ENCODE data around the gene RHOA.
A peak's percentile ranks its signal among the peaks of the same experiment; 100 is the strongest.

Gene RHOA

DNA sequence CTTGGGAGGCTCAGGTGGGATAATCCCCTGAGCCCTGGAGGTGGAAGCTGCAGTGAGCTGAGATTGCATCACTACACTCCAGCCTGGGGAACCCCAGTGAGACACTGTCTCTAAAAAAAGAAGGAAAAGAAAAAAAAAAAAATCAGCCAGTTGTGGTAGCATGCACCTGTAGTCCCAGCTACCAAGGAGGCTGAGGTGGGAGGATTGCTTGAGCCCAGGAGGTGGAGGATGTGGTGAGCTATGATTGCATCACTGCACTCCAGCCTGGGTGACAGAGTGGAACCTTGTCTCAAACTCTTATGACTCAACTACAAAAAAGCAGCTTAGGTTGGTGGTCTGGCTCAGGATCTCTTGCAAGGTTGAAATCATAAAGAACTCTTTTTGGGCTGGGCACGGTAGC is 34.3 kb downstream of the RHOA start:
- DNase-seq: peak in 2 of 3 donors; percentile 64 to 68
- WGBS (ENCODE audit: insufficient coverage): 100% methylated on average over 1 of the region's 1 CpG
- Histone ChIP-seq H3K27ac (ENCODE audit: insufficient read depth in 1 of 2, low read depth in 1 of 2, low read length in 2 of 2, poor library complexity in 1 of 2, severe bottlenecking in 2 of 2) (no peak overlapping the region), H3K36me3 (ENCODE audit: control insufficient read depth in 4 of 4, insufficient read depth in 4 of 4, low read length in 3 of 4) (peaks cover 0 to 31% (median 27%) of the 10 kb centered on the region in 4 experiments), H3K4me3 (ENCODE audit: control insufficient read depth in 1 of 7, extremely low read depth in 1 of 7, insufficient read depth in 4 of 7, low read depth in 2 of 7, low read length in 6 of 7) (no peak overlapping the region), H3K27me3 (replicated peaks in 2 of 5; ENCODE audit: control insufficient read depth in 4 of 5, insufficient read depth in 5 of 5, low read length in 4 of 5) (no peaks in the 10 kb centered on the region), H3K4me1 (ENCODE audit: control extremely low read depth in 1 of 4, control insufficient read depth in 4 of 4, insufficient read depth in 4 of 4, low read length in 3 of 4) (no peaks in the 10 kb centered on the region), H3K9me3 (ENCODE audit: control extremely low read depth in 1 of 5, control insufficient read depth in 4 of 5, insufficient read depth in 2 of 5, low read depth in 1 of 5, low read length in 4 of 5) (peaks cover 0 to 12% (median 0%) of the 10 kb centered on the region in 5 experiments)
- CTCF ChIA-PET: no interaction called here
- POLR2A ChIA-PET: interaction anchor here (0.6 kb wide), 1 partner anchor 18 kb away, joined by 3 read pairs; no protein-coding TSS in a partner anchor

DNA sequence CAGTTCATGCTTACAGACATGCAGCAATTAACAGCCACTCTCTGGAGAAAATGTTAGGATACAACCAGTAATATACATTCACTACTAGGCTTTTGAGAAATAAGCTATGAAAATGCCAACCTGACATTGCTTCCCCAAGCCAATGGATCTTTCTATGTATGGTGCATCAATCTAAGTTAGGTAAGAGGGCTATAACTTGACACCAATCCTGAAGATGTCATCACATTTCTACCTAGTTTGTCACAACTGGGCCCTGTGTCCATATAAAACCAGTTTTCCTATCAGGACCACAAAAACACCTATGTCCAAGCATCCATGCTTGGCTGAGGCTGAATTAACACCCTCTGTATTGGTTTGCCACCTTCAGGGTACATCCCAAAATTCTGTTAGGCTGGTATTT is 39.8 kb downstream of the RHOA start:
- Histone ChIP-seq H3K9me3 (ENCODE audit: control extremely low read depth in 1 of 5, control insufficient read depth in 4 of 5, insufficient read depth in 2 of 5, low read depth in 1 of 5, low read length in 4 of 5) (no peaks in the 10 kb centered on the region), H3K4me3 (ENCODE audit: control insufficient read depth in 1 of 7, extremely low read depth in 1 of 7, insufficient read depth in 4 of 7, low read depth in 2 of 7, low read length in 6 of 7) (no peak overlapping the region), H3K36me3 (ENCODE audit: control insufficient read depth in 4 of 4, insufficient read depth in 4 of 4, low read length in 3 of 4) (peaks cover 9 to 67% (median 57%) of the 10 kb centered on the region in 4 experiments), H3K27ac (ENCODE audit: insufficient read depth in 1 of 2, low read depth in 1 of 2, low read length in 2 of 2, poor library complexity in 1 of 2, severe bottlenecking in 2 of 2) (no peak overlapping the region), H3K4me1 (ENCODE audit: control extremely low read depth in 1 of 4, control insufficient read depth in 4 of 4, insufficient read depth in 4 of 4, low read length in 3 of 4) (no peaks in the 10 kb centered on the region), H3K27me3 (replicated peaks in 2 of 5; ENCODE audit: control insufficient read depth in 4 of 5, insufficient read depth in 5 of 5, low read length in 4 of 5) (no peaks in the 10 kb centered on the region)
- ChIA-PET POLR2A (no interaction called here), CTCF (interaction anchor here (1.1 to 2.2 kb wide), 2 partner anchors 17 to 33 kb away, joined by 4 to 7 read pairs; no protein-coding TSS in a partner anchor)
- no peak for DNase-seq

DNA sequence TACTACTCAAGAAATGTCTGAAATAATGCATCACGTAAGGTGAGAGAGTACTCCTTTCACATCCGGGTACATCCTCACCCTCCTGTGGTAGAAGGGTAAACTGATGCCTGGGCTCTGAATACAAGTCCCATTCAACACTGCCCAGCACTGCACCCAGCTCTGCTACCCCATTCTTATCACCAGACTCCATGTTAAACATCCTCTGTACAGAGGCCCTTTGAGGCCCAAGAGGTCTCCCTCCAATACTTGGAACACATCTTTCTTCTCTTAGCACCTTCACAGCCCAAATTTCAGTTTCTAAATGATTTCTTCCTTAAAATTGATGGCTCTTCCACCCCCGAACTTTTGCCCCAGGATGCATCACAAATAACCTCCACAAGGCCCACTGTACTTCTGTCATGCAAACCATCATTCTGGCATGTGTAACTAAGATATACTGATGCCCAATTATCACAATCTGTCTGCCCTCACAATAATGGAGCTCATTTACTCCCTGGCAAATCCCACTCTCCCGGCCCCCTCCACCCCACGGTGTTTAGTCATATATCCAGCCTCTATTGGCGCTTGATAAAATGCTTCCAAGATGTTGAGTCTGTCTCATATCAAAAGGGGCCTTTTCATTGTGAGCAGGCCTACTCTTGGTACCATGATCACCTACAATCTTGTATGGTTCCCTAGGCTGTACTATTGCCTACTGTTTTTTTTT is 41.0 kb downstream of the RHOA start:
- Histone ChIP-seq H3K4me3 (ENCODE audit: control insufficient read depth in 1 of 7, extremely low read depth in 1 of 7, insufficient read depth in 4 of 7, low read depth in 2 of 7, low read length in 6 of 7) (no peak overlapping the region), H3K36me3 (ENCODE audit: control insufficient read depth in 4 of 4, insufficient read depth in 4 of 4, low read length in 3 of 4) (peaks cover 11 to 78% (median 66%) of the 10 kb centered on the region in 4 experiments), H3K27ac (ENCODE audit: insufficient read depth in 1 of 2, low read depth in 1 of 2, low read length in 2 of 2, poor library complexity in 1 of 2, severe bottlenecking in 2 of 2) (no peak overlapping the region), H3K4me1 (ENCODE audit: control extremely low read depth in 1 of 4, control insufficient read depth in 4 of 4, insufficient read depth in 4 of 4, low read length in 3 of 4) (no peaks in the 10 kb centered on the region), H3K9me3 (ENCODE audit: control extremely low read depth in 1 of 5, control insufficient read depth in 4 of 5, insufficient read depth in 2 of 5, low read depth in 1 of 5, low read length in 4 of 5) (no peaks in the 10 kb centered on the region), H3K27me3 (replicated peaks in 2 of 5; ENCODE audit: control insufficient read depth in 4 of 5, insufficient read depth in 5 of 5, low read length in 4 of 5) (no peaks in the 10 kb centered on the region)
- WGBS (ENCODE audit: insufficient coverage): 92% methylated on average over 6 of the region's 6 CpGs
- ChIA-PET CTCF (interaction anchor here (1.1 to 2.1 kb wide), 3 partner anchors 10 to 32 kb away, joined by 4 to 10 read pairs (median 4); no protein-coding TSS in a partner anchor), POLR2A (no interaction called here)
- DNase-seq: no peak

DNA sequence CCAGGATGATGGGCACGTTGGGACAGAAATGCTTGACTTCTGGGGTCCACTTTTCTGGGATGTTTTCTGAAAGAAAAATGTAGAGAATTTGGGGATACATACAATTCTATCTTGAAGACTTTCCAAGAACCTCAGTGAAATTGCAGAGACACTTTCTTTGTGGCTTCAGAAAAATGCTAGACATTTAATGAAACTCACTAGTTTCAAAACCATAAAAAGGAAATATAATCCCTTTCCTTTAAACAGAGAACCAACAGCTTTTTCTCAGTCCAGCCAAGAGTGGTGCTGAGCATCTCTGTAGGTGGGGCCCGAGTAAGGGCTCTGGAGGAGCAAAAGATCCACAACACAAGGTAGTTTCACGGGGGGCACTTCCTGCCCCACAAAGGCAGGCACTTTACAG is 49.2 kb downstream of the RHOA start:
- Histone ChIP-seq H3K4me1 (ENCODE audit: control extremely low read depth in 1 of 4, control insufficient read depth in 4 of 4, insufficient read depth in 4 of 4, low read length in 3 of 4) (peaks cover 4 to 22% (median 12%) of the 10 kb centered on the region in 4 experiments), H3K27ac (ENCODE audit: insufficient read depth in 1 of 2, low read depth in 1 of 2, low read length in 2 of 2, poor library complexity in 1 of 2, severe bottlenecking in 2 of 2) (peak overlapping the region in 1 of 2 experiments; percentile 34), H3K9me3 (ENCODE audit: control extremely low read depth in 1 of 5, control insufficient read depth in 4 of 5, insufficient read depth in 2 of 5, low read depth in 1 of 5, low read length in 4 of 5) (no peaks in the 10 kb centered on the region), H3K27me3 (replicated peaks in 2 of 5; ENCODE audit: control insufficient read depth in 4 of 5, insufficient read depth in 5 of 5, low read length in 4 of 5) (no peaks in the 10 kb centered on the region), H3K4me3 (ENCODE audit: control insufficient read depth in 1 of 7, extremely low read depth in 1 of 7, insufficient read depth in 4 of 7, low read depth in 2 of 7, low read length in 6 of 7) (no peak overlapping the region), H3K36me3 (ENCODE audit: control insufficient read depth in 4 of 4, insufficient read depth in 4 of 4, low read length in 3 of 4) (peaks cover 5 to 67% (median 54%) of the 10 kb centered on the region in 4 experiments)
- no CpG with 5 or more reads among the region's 3 CpGs for WGBS (ENCODE audit: insufficient coverage)
- POLR2A ChIA-PET: interaction anchor here (1.2 kb wide), 1 partner anchor 22 kb away, joined by 3 read pairs; the partner anchor contains the start of gene USP4
- CTCF ChIA-PET: interaction anchor here (1.3 to 9.3 kb wide), 3 partner anchors 23 to 87 kb away, joined by 4 to 50 read pairs (median 9); partner anchors contain the start of gene USP4
- no peak for DNase-seq

DNA sequence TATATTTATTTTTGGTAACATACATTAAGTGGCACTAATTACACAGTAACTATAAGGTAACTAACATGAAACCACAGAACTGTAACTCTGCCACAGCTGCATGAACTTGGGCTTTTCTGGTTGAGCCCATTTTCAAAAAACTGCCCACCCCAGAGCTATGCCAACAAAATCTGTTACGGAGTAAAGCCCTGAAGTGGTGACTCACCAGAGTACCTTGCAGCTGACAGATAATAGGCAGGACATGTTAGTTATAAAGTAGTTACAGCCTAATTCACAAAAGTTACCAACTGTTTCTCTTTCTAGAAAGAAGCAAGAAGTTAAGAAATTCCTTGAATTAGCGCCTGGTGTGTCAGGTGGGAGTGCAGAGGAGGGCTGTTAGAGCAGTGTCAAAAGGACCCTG is 52.2 kb downstream of the RHOA start:
- POLR2A ChIA-PET: interaction anchor here (0.6 to 4.7 kb wide), 2 partner anchors 18 to 19 kb away, joined by 3 to 51 read pairs; partner anchors contain the start of gene USP4
- WGBS (ENCODE audit: insufficient coverage): 100% methylated on average over 1 of the region's 2 CpGs
- CTCF ChIA-PET: interaction anchor here (1.0 to 9.3 kb wide), 9 partner anchors 9 to 88 kb away, joined by 3 to 50 read pairs (median 3); partner anchors contain the start of gene USP4
- H3K27ac ChIP-seq (ENCODE audit: insufficient read depth in 1 of 2, low read depth in 1 of 2, low read length in 2 of 2, poor library complexity in 1 of 2, severe bottlenecking in 2 of 2): no peak overlapping the region
- no peaks in the 10 kb centered on the region for H3K9me3 ChIP-seq (ENCODE audit: control extremely low read depth in 1 of 5, control insufficient read depth in 4 of 5, insufficient read depth in 2 of 5, low read depth in 1 of 5, low read length in 4 of 5)
- peaks cover 13 to 42% (median 33%) of the 10 kb centered on the region in 4 experiments for H3K4me1 ChIP-seq (ENCODE audit: control extremely low read depth in 1 of 4, control insufficient read depth in 4 of 4, insufficient read depth in 4 of 4, low read length in 3 of 4)
- DNase-seq: peak in 2 of 3 donors; percentile 35 to 55
- H3K4me3 ChIP-seq (ENCODE audit: control insufficient read depth in 1 of 7, extremely low read depth in 1 of 7, insufficient read depth in 4 of 7, low read depth in 2 of 7, low read length in 6 of 7): no peak overlapping the region
- no peaks in the 10 kb centered on the region for H3K27me3 ChIP-seq (replicated peaks in 2 of 5; ENCODE audit: control insufficient read depth in 4 of 5, insufficient read depth in 5 of 5, low read length in 4 of 5)
- H3K36me3 ChIP-seq (ENCODE audit: control insufficient read depth in 4 of 4, insufficient read depth in 4 of 4, low read length in 3 of 4): peaks cover 3 to 61% (median 49%) of the 10 kb centered on the region in 4 experiments

DNA sequence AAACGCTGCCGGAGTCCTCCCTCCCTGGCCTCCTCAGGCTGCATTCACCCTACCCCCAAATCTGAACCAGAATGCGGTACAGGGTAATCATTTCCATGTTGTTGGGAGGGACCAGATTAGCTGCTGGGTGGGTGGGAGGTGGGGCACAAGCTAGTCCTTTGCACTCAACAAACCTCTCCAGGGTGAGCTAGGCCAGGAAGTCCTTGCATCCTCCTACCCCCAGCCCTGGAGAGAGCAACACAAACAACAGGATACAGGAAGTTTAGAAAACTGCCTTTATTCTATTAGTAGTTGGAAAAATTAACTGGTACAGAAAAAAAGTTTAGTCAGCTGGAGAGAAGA is 52.9 kb downstream of the RHOA start:
- Histone ChIP-seq H3K27me3 (replicated peaks in 2 of 5; ENCODE audit: control insufficient read depth in 4 of 5, insufficient read depth in 5 of 5, low read length in 4 of 5) (no peaks in the 10 kb centered on the region), H3K36me3 (ENCODE audit: control insufficient read depth in 4 of 4, insufficient read depth in 4 of 4, low read length in 3 of 4) (peaks cover 3 to 58% (median 48%) of the 10 kb centered on the region in 4 experiments), H3K4me1 (ENCODE audit: control extremely low read depth in 1 of 4, control insufficient read depth in 4 of 4, insufficient read depth in 4 of 4, low read length in 3 of 4) (peaks cover 13 to 42% (median 33%) of the 10 kb centered on the region in 4 experiments), H3K9me3 (ENCODE audit: control extremely low read depth in 1 of 5, control insufficient read depth in 4 of 5, insufficient read depth in 2 of 5, low read depth in 1 of 5, low read length in 4 of 5) (no peaks in the 10 kb centered on the region), H3K27ac (ENCODE audit: insufficient read depth in 1 of 2, low read depth in 1 of 2, low read length in 2 of 2, poor library complexity in 1 of 2, severe bottlenecking in 2 of 2) (peak overlapping the region; percentile 11 to 93), H3K4me3 (ENCODE audit: control insufficient read depth in 1 of 7, extremely low read depth in 1 of 7, insufficient read depth in 4 of 7, low read depth in 2 of 7, low read length in 6 of 7) (peak overlapping the region in 6 of 7 experiments; percentile 64 to 96 (median 87))
- ChIA-PET POLR2A (interaction anchor here (0.6 to 4.7 kb wide), 6 partner anchors 14 to 90 kb away, joined by 3 to 51 read pairs (median 4); partner anchors contain the start of genes RHOA, TCTA and USP4), CTCF (interaction anchor here (1.0 to 9.3 kb wide), 9 partner anchors 8 to 88 kb away, joined by 3 to 50 read pairs (median 3); partner anchors contain the start of genes AMT and USP4)
- no CpG with 5 or more reads among the region's 3 CpGs for WGBS (ENCODE audit: insufficient coverage)
- no peak for DNase-seq

Data from common myeloid progenitor, CD34-positive (primary cell).